AG08395 (cell line): Measurements from ENCODE around the gene ADGRA1.
"Not testable (repeated sequence)": the region's sequence is repeated elsewhere in the genome, so short reads cannot be mapped to it uniquely, and the experiment has no call there.

Experiments used
- DNase-seq: peaks from one replicate; pipeline ENCODE4 v3.0.0; 2012; ENCODE audit warnings: mixed read lengths, low spot score

ADGRA1 gene

DNA sequence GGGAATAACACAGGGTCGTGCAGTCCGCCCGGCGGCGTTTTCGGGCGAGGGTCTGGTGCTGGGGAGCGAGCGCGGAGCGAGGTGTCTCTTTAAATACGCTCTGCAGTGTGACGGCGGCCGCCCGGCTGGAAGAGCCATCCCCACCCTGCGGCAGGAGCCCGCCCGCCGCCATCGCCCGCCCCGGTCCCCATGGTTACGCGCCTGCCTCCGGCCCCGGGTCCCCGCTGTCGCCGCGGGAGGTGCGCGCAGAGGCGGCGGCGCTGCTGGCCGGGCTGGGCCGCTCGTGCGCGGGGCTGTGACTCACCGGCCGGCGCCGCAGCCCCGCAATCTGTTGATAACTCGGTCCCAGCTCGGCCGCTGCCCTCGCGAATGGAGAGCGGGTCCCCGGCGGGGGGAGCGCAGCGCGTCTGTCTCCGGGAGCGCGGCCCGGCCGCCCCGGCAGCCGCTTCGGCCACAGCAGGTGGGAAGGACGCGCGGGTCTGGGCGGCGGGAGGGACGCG lies at the start of gene ADGRA1:
Gene ADGRA1, plus strand, starts transcription at position 246 of the 500 bp plus-strand sequence. CDS start 986 bp downstream, outside the sequence.
- DNase-seq: no peak

DNA sequence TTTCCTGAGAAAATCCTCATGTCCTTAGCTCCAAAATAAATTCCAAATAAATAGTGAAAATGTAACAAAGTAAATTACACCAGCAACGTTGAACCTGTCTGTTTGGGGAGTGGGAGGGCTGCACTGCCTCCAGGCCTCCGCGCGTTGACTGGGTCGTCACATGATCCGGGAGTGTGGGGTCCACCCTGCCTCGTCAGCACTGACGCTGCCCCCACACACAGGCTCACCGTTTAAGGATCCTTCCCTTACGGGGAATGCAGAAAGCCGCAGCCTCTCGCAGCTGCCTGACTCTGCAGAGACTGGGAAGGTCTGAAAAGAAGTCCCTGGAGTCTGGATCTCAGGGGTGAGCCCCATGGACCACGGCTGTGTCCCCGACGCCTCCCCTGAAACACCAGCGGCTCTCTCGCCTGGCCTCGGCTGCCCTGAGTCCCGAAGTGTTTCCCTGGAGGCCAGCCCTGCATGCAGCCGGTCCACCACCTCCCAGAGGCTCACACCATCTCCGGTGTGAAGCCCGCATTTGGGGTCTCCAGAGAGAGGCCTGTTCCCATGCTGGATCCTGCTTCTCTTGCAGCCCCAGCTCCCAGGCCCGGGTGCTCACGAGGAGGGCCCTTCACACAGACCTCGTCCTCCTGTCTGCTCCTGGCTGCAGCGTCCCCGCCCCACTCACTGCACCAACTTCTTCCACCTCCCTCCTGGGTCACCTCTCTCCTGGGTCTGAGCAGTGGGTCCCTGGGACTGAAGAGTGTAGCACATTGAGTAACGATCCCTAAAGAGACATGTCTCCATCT lies 49.5 kb upstream of the ADGRA1 start:
- DNase-seq: no peak

GRCh38 chr10:133039107-133039802 lies 48.5 kb upstream of the ADGRA1 start:
- no peak for DNase-seq

DNA sequence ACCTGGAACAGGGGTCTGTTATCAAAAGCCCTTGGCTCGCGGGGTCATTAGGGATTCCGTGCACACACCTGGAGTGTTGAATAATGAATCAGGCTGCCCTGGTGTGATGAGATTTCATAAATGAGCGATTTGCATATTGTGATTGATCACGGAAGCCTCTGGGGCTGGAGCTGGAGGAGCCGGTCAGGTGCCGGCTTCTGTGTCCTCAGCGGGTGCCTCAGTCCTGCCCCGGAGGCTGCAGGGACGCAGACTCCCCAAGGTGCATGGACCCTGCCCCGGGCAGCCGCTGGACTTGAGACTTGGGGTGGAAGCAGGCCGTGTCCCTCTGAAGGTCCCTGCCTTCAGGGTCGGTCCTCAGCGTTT lies 47.9 kb upstream of the ADGRA1 start:
- DNase-seq: no peak

DNA sequence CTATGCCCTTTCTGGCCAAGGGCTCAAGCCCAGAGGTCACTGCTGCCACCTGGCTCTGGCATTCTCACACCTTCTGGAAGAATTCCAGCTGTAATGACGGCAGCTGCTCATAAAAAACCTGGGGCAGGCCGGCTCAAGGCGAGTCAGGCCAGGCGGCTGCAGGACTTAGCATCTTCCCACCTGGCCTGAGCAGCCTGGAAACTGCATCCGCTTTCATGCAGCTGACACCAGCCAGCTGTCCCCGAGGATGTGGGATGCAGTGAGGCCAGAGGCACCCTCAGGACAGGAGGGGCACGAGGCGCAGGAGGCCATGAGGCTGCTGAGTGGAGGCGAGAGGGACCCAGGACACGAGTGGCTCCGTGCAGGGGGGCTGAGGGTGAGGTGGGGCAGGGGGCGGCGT lies 47.5 kb upstream of the ADGRA1 start:
- DNase-seq: no peak

GRCh38 chr10:133041101-133041500 lies 46.6 kb upstream of the ADGRA1 start:
- DNase-seq: no peak

GRCh38 chr10:133042061-133042460 lies 45.7 kb upstream of the ADGRA1 start:
- DNase-seq: no peak

GRCh38 chr10:133042816-133043215 lies 44.9 kb upstream of the ADGRA1 start:
- no peak for DNase-seq

- DNase-seq: no peak
Measured at GRCh38 chr10:133043541-133044225, 44.0 kb upstream of the ADGRA1 start.

DNA sequence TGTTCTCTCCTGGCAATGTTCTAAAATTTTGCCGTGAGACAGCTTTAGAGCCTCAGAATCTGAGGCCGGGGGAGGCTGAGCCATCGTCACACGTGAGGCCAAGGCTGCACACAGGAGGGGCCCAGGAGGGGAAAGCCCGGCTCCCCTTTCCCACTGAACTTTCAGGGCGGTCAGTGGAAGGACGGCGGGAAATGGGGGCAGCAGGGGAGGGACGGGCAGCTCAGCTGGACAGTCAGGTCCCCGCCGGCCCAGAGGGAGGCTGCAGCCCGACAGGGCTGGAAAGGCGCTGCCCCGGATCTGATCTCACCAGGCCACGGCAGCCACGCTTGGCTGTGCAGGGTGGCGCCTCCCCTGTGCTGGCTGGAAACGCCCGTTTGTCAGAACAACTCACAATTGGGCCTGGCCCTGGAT lies 43.3 kb upstream of the ADGRA1 start:
- DNase-seq: no peak

DNA sequence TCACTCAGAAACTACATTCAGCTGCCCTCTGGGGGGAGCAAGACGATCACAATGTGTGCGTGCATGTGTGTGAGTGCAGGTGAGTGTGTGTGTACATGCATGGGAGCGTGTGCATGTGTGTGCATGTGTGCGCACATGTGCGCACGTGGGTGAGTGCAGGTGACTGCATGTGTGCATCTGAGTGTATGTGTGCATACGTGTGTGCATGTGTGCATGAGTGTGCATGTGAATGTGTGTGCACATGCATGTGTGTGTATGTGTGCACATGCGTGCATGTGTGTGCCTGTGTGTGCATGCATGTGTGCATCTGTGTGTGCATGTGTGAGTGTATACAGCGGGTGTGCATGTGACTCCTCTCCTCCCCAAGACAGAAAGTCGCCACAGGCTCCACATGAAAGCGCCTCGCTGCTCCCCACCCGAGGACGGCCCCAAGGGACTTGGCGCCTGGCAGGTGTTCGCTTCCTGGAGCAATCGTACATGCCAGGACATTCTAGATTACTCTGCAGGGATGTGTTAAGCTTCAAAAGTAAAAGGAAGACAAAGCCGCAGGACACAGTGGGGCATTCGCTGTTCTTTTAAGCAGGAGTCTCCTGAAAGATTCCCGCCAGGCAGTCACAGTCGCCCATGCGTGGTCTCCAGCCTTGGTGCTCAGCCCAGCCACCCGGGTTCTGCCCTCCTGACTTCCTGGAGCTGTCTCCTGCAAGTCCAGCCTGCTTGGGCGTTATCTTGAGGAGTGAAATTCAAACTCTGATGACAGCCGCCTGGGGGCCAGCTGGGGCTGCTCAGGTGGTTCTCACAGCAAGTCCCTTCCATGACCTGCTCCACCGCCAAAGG lies 42.0 kb upstream of the ADGRA1 start:
- DNase-seq: no peak

DNA sequence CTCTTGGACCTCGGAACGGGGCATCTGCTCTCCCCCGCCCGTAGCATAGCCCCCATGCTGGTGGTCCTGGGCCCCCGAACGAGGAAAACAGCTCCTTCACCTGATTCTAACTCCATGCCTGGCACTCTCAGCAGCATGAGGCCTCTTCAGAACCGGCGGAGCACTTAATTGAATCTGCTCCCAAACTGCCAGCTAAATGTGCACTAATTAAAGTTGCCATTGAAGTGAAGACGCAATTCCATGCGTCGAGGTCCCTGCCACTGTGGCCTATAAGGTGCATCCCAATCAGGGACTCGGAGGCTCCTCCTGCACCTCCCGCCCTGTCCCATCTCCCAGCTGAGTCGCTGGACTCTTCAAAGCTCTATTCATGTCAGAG lies 41.3 kb upstream of the ADGRA1 start:
- DNase-seq: no peak

DNA sequence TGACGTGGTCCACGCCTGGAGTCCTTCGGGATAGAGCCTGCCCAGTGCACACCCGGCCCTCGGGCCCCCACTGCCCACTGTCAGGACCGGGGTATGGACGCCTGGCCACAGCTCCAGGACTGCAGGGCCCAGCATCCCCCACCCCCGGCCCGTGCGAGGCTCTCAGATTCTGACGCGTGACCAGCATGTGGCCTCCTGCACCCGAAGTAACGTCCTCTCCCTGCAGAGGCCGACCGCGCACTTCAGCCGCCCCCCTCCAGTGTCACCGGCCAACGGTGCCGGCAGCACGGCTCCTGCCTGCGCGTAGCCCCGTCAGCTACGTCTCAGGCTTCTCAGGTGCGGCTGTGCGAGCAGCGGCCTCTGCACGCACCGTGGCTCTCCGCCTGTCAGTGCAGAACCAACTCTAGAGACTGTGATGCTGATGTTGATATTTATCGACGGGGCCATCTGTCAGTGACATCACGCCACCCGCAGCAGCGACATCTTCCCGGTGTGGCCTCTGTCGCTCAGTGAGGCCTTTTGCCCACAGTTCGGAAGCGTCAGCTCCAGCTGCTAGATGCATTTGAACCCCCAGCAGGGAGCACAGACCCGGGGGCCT lies 40.1 kb upstream of the ADGRA1 start:
- DNase-seq: no peak

GRCh38 chr10:133048266-133048665 lies 39.5 kb upstream of the ADGRA1 start:
- no peak for DNase-seq

GRCh38 chr10:133048926-133049325 lies 38.8 kb upstream of the ADGRA1 start:
- DNase-seq: no peak

GRCh38 chr10:133049639-133050038 lies 38.1 kb upstream of the ADGRA1 start:
- no peak for DNase-seq

- no peak for DNase-seq
Measured at GRCh38 chr10:133050371-133050770, 37.4 kb upstream of the ADGRA1 start.

DNA sequence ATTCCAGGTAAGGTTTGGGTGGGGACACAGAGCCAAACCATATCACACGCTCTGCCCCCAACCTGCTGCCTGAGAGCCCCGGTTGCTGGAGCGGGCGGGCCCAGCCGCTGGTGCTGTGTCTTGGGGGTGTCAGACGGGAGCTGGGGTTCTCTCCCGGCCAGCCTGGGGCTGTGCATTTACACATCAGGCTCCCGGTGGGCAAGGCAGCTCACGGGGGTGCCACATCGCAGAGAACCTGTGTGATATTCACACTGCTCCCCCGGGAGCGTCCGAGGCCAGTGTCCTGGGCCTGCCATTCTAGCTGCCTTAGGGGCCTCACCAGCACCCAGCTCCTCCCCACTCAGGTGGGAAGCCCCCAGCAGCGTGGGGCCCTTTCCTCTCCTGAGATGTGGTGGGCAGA lies 35.6 kb upstream of the ADGRA1 start:
- DNase-seq: no peak

DNA sequence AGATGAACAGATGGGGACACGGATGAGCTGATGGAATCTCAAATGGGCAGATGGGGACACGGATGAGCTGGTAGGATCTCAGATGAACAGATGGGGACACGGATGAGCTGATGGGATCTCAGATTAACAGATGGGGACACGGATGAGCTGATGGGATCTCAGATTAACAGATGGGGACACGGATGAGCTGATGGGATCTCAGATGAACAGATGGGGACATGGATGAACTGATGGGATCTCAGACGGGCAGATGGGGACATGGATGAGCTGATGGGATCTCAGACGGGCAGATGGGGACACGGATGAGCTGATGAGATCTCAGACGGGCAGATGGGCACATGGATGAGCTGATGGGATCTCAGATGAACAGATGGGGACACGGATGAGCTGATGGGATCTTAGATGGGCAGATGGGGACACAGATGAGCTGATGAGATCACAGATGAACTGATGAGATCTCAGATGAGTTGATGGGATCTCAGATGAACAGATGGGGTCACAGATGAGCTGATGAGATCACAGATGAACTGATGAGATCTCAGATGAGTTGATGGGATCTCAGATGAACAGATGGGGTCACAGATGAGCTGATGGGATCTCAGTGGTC lies 34.1 kb upstream of the ADGRA1 start:
- DNase-seq: not testable (repeated sequence)

DNA sequence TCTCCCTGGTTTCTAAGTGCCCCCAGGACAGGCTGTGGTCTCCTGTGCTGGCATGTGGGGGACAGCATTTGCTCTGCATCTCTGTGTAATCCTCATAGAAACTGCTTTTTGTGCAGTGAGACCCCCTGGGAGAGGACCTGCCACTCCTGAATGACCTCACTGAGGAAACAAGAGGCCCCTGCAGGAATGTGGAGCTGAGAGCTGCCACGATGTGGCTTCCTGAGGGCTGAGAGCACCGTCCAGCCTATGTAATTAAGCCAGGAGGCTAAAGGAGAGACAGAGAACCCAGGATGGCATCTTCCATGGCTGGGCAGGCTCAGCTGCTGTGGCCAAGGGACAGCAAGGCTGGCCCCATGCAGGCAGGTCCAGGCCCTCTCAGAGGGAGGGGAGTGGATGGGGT lies 32.3 kb upstream of the ADGRA1 start:
- no peak for DNase-seq

DNA sequence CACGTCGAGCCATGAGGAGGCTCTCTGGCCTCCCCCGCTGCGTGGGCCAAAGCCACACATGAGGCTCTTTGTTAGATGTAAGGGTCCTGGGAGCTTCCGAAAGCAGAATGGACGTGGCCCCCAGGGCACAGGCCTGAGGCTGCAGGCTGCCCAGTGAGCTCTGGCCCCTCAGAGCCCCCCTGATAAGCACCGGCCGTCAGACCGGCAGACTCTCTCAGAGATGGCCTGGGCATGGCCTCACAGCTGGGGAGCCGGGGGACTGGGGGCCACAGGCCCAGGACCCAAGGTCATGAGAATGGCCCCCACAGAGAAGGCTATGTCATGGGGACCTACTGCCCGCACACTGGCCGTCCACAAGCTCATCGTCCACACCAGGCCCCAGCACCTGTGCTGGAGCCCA lies 31.7 kb upstream of the ADGRA1 start:
- DNase-seq: no peak
